Activated CD4-positive, alpha-beta T cell treated with anti-CD3 and anti-CD28 coated beads for 36 hours (primary cell): ENCODE results near the gene HDHD3. TPM values are rescaled to one million over a fixed set of nuclear protein-coding genes. Genes with fewer than 3 reads are reported as not detected.

ENCODE experiments used
- ATAC-seq: fragments of 200-7000 bp; cut with Tn5 transposase; one replicate; pipeline ENCODE4 v1.10.0; 2021; ENCODE audit warnings: mild to moderate bottlenecking, moderate library complexity
- CTCF ChIA-PET: fragments of 350-600 bp; sonication (Branson Sonifier 250); formaldehyde crosslinking; loops from one replicate; lab custom pipeline; 2021; ENCODE audit warnings: antibody characterized with exemption; lab: Charles Lee
- POLR2A ChIA-PET: fragments of 350-600 bp; sonication (Branson Sonifier 250); formaldehyde crosslinking; loops from one replicate; lab custom pipeline; 2021; ENCODE audit warnings: antibody characterized with exemption, inconsistent platforms; lab: Charles Lee
- DNase-seq: peaks from one replicate; pipeline ENCODE4 v3.0.0-alpha.2; 2020
- H3K27ac Mint-ChIP-seq: one replicate; pipeline ENCODE4 v1.8.0; 2021; ENCODE audit warnings: mixed read lengths
- H3K27me3 Mint-ChIP-seq: one replicate; pipeline ENCODE4 v1.8.0; 2021; ENCODE audit warnings: mixed read lengths
- H3K36me3 Mint-ChIP-seq: one replicate; pipeline ENCODE4 v1.8.0; 2021; ENCODE audit warnings: low read depth, mixed read lengths
- H3K4me1 Mint-ChIP-seq: one replicate; pipeline ENCODE4 v1.8.0; 2021; ENCODE audit warnings: mixed read lengths
- H3K4me3 Mint-ChIP-seq: one replicate; pipeline ENCODE4 v1.8.0; 2021; ENCODE audit warnings: mild to moderate bottlenecking, moderate library complexity, mixed read lengths
- H3K9me3 Mint-ChIP-seq: one replicate; pipeline ENCODE4 v1.8.0; 2021; ENCODE audit warnings: low read depth, mixed read lengths
- intact Hi-C, 2 experiments: fragments of 100-400 bp; cut with DNase I in 1 of 2; cut with micrococcal nuclease in 1 of 2; formaldehyde crosslinking; loops; one replicate each; pipeline versions ENCODE4 v1.14.2 to v1.15.1; 2022 to 2024; cut with DNase I, micrococcal nuclease
- total RNA-seq, 2 experiments: library from RNA; stranded (reverse); gene quantifications; one replicate each; pipeline ENCODE4 v1.2.3, GENCODE V29; 2021

The HDHD3 gene
- total RNA-seq, 2 experiments from 2014 or later = 12.7 to 16.5 TPM

GRCh38 chr9:113349445-113350094 is 27.2 kb downstream of the HDHD3 start, which contains the start of gene BSPRY:
TSS of gene BSPRY (plus strand) at chr9:113349541. CDS start at chr9:113349580, 39 bp downstream.
- POLR2A ChIA-PET = interaction anchor here (1.2 to 1.3 kb wide), 2 partner anchors 9 to 61 kb away, joined by 3 to 5 read pairs; partner anchors contain the start of genes C9orf43, POLE3 and WDR31
- Mint-ChIP-seq H3K27me3 (peaks cover 37% of the 10 kb centered on the region), H3K27ac (peak within 1 kb of the TSS; percentile 71), H3K4me1 (peaks cover 48% of the 10 kb centered on the region), H3K4me3 (peak within 1 kb of the TSS; percentile 75), H3K9me3 (no peaks in the 10 kb centered on the region), H3K36me3 (no peaks in the 10 kb centered on the region)
- CTCF ChIA-PET = interaction anchor here (0.9 to 2.8 kb wide), 6 partner anchors 10 to 80 kb away, joined by 3 to 11 read pairs (median 4); partner anchors contain the start of gene WDR31
- DNase-seq (peak; percentile 48), ATAC-seq (peak; percentile 42)
- intact Hi-C loops = loop anchor here (1.0 to 10.0 kb wide), 7 partner anchors 9 to 295 kb away; partner anchors contain the start of genes WDR31 (in 2 of the 2), ALAD (in 1 of the 2), C9orf43 (in 1 of the 2) and CDC26 (in 1 of the 2)

- H3K9me3 Mint-ChIP-seq = no peaks in the 10 kb centered on the region
- no peaks in the 10 kb centered on the region for H3K36me3 Mint-ChIP-seq
- H3K4me3 Mint-ChIP-seq = peak overlapping the region; percentile 66
- peaks cover 48% of the 10 kb centered on the region for H3K4me1 Mint-ChIP-seq
- H3K27me3 Mint-ChIP-seq = peaks cover 37% of the 10 kb centered on the region
- DNase-seq (no peak), ATAC-seq (no peak)
- no peak overlapping the region for H3K27ac Mint-ChIP-seq
- intact Hi-C loops = loop anchor here in 1 of 2 experiments (1.0 to 10.0 kb wide), 5 partner anchors 9 to 294 kb away; partner anchors contain the start of genes CDC26, PRPF4, SLC31A2 and WDR31
- CTCF ChIA-PET = interaction anchor here (0.9 to 2.8 kb wide), 4 partner anchors 9 to 79 kb away, joined by 3 to 11 read pairs (median 4); partner anchors contain the start of gene WDR31
- POLR2A ChIA-PET = interaction anchor here (1.3 kb wide), 1 partner anchor 9 kb away, joined by 5 read pairs; the partner anchor contains the start of gene WDR31
Observed at GRCh38 chr9:113349066-113349444, 27.7 kb downstream of the HDHD3 start.

- intact Hi-C loops = loop anchor here in 1 of 2 experiments (2.0 to 10.0 kb wide), 3 partner anchors 74 to 294 kb away; partner anchors contain the start of genes CDC26, PRPF4, SLC31A2 and ZFP37
- ATAC-seq (no peak), DNase-seq (no peak)
- ChIA-PET CTCF (interaction anchor here (0.6 to 2.8 kb wide), 7 partner anchors 9 to 310 kb away, joined by 3 to 11 read pairs (median 3); partner anchors contain the start of genes CDC26, PRPF4 and WDR31), POLR2A (no interaction called here)
- Mint-ChIP-seq H3K4me1 (peaks cover 48% of the 10 kb centered on the region), H3K4me3 (no peak overlapping the region), H3K27ac (no peak overlapping the region), H3K27me3 (peaks cover 34% of the 10 kb centered on the region), H3K36me3 (no peaks in the 10 kb centered on the region), H3K9me3 (no peaks in the 10 kb centered on the region)
Observed at GRCh38 chr9:113348437-113348836, 28.3 kb downstream of the HDHD3 start.

- H3K4me1 Mint-ChIP-seq = peaks cover 44% of the 10 kb centered on the region
- POLR2A ChIA-PET = no interaction called here
- H3K9me3 Mint-ChIP-seq = no peaks in the 10 kb centered on the region
- DNase-seq (no peak), ATAC-seq (peak; percentile 8)
- peaks cover 14% of the 10 kb centered on the region for H3K27me3 Mint-ChIP-seq
- H3K27ac Mint-ChIP-seq = no peak overlapping the region
- no peaks in the 10 kb centered on the region for H3K36me3 Mint-ChIP-seq
- CTCF ChIA-PET = interaction anchor here (1.2 to 2.1 kb wide), 2 partner anchors 65 to 69 kb away, joined by 4 to 8 read pairs; partner anchors contain the start of genes C9orf43 and POLE3
- intact Hi-C loops = loop anchor here in 1 of 2 experiments (5.0 to 10.0 kb wide), 2 partner anchors 193 to 291 kb away; partner anchors contain the start of genes SLC31A2 and ZFP37
- no peak overlapping the region for H3K4me3 Mint-ChIP-seq
Observed at GRCh38 chr9:113345671-113346070, 31.1 kb downstream of the HDHD3 start.

GRCh38 chr9:113345190-113345589 is 31.6 kb downstream of the HDHD3 start:
- ATAC-seq (no peak), DNase-seq (no peak)
- H3K9me3 Mint-ChIP-seq = no peaks in the 10 kb centered on the region
- H3K27ac Mint-ChIP-seq = peak overlapping the region; percentile 1
- peaks cover 44% of the 10 kb centered on the region for H3K4me1 Mint-ChIP-seq
- intact Hi-C loops = loop anchor here in 1 of 2 experiments (5.0 to 10.0 kb wide), 2 partner anchors 193 to 290 kb away; partner anchors contain the start of genes SLC31A2 and ZFP37
- ChIA-PET POLR2A (no interaction called here), CTCF (interaction anchor here (0.6 to 2.1 kb wide), 3 partner anchors 24 to 68 kb away, joined by 3 to 8 read pairs (median 4); partner anchors contain the start of genes C9orf43 and POLE3)
- peaks cover 10% of the 10 kb centered on the region for H3K27me3 Mint-ChIP-seq
- H3K4me3 Mint-ChIP-seq = no peak overlapping the region
- no peaks in the 10 kb centered on the region for H3K36me3 Mint-ChIP-seq

GRCh38 chr9:113343732-113344231 is 33.0 kb downstream of the HDHD3 start:
- peaks cover 3% of the 10 kb centered on the region for H3K27me3 Mint-ChIP-seq
- ATAC-seq (no peak), DNase-seq (peak; percentile 37)
- H3K4me3 Mint-ChIP-seq = no peak overlapping the region
- ChIA-PET POLR2A (no interaction called here), CTCF (interaction anchor here (0.6 kb wide), 1 partner anchor 74 kb away, joined by 3 read pairs; no protein-coding TSS in a partner anchor)
- H3K27ac Mint-ChIP-seq = no peak overlapping the region
- intact Hi-C loops = loop anchor here (5.0 to 10.0 kb wide), 2 partner anchors 34 to 289 kb away; partner anchors contain the start of genes HDHD3 (in 1 of the 2) and ZFP37 (in 1 of the 2)
- peaks cover 43% of the 10 kb centered on the region for H3K4me1 Mint-ChIP-seq
- no peaks in the 10 kb centered on the region for H3K36me3 Mint-ChIP-seq
- no peaks in the 10 kb centered on the region for H3K9me3 Mint-ChIP-seq

- POLR2A ChIA-PET = no interaction called here
Observed at GRCh38 chr9:113341712-113342410, 34.9 kb downstream of the HDHD3 start.

GRCh38 chr9:113340011-113340699 is 36.6 kb downstream of the HDHD3 start, which contains the start of gene WDR31:
TSS of gene WDR31 (minus strand) at chr9:113340275. CDS start at chr9:113332022, 8,253 bp downstream.
- H3K4me3 Mint-ChIP-seq = peak within 1 kb of the TSS; percentile 71
- H3K27me3 Mint-ChIP-seq = no peaks in the 10 kb centered on the region
- peak; percentile 96 for ATAC-seq
- peak within 1 kb of the TSS; percentile 43 for H3K27ac Mint-ChIP-seq
- ChIA-PET CTCF (interaction anchor here (0.8 to 2.4 kb wide), 13 partner anchors 10 to 251 kb away, joined by 3 to 13 read pairs (median 4); partner anchors contain the start of genes ALAD, BSPRY, CDC26 and PRPF4), POLR2A (interaction anchor here (0.6 to 1.8 kb wide), 7 partner anchors 9 to 70 kb away, joined by 3 to 6 read pairs (median 4); partner anchors contain the start of genes BSPRY, C9orf43, CDC26 and POLE3)
- H3K4me1 Mint-ChIP-seq = peaks cover 27% of the 10 kb centered on the region
- intact Hi-C loops = loop anchor here (1.0 to 10.0 kb wide), 11 partner anchors 9 to 853 kb away; partner anchors contain the start of genes C9orf43 (in 2 of the 2), CDC26 (in 2 of the 2), POLE3 (in 2 of the 2) and PRPF4 (in 2 of the 2)
- no peaks in the 10 kb centered on the region for H3K36me3 Mint-ChIP-seq
- DNase-seq = peak; percentile 88
- H3K9me3 Mint-ChIP-seq = no peaks in the 10 kb centered on the region

More at GRCh38 chr9:113341712-113342410, 34.9 kb downstream of the HDHD3 start:
- Mint-ChIP-seq H3K4me3 (no peak overlapping the region), H3K27me3 (no peaks in the 10 kb centered on the region), H3K9me3 (no peaks in the 10 kb centered on the region), H3K4me1 (peaks cover 38% of the 10 kb centered on the region), H3K36me3 (no peaks in the 10 kb centered on the region), H3K27ac (no peak overlapping the region)
- CTCF ChIA-PET = interaction anchor here (0.9 kb wide), 2 partner anchors 121 to 316 kb away, joined by 4 read pairs; partner anchors contain the start of genes FKBP15 and SLC31A1
- DNase-seq (no peak), ATAC-seq (no peak)
- intact Hi-C loops = loop anchor here (2.0 to 10.0 kb wide), 5 partner anchors 35 to 855 kb away; partner anchors contain the start of genes C9orf43 (in 1 of the 2), FKBP15 (in 1 of the 2), HDHD3 (in 1 of the 2) and KIAA1958 (in 1 of the 2)

GRCh38 chr9:113337714-113338113 is 39.1 kb downstream of the HDHD3 start:
- CTCF ChIA-PET = interaction anchor here (1.6 kb wide), 1 partner anchor 63 kb away, joined by 5 read pairs; no protein-coding TSS in a partner anchor
- POLR2A ChIA-PET = no interaction called here
- DNase-seq = no peak

More at GRCh38 chr9:113337714-113338113, 39.1 kb downstream of the HDHD3 start:
- intact Hi-C loops = no loop called here
- Mint-ChIP-seq H3K36me3 (no peaks in the 10 kb centered on the region), H3K4me3 (no peak overlapping the region), H3K4me1 (peaks cover 23% of the 10 kb centered on the region), H3K9me3 (no peaks in the 10 kb centered on the region), H3K27me3 (no peaks in the 10 kb centered on the region), H3K27ac (no peak overlapping the region)
- no peak for ATAC-seq
